DOHH2 (cell line): ENCODE measurements around the gene PTPRH.

Source experiments
- CTCF ChIP-seq: fragments of 200-600 bp; sonication (generic); IDR thresholded peaks from one replicate; pipeline ENCODE4 v1.5.1; 2014; ENCODE audit warnings: antibody characterized with exemption, mild to moderate bottlenecking, low read depth, low read length; ENCODE audit not compliant: poor library complexity, severe bottlenecking
- EZH2phosphoT487 ChIP-seq: fragments of 200-600 bp; sonication (generic); IDR thresholded peaks from 2 replicates; pipeline ENCODE4 v1.6.1; 2017; ENCODE audit warnings: borderline replicate concordance, mild to moderate bottlenecking, antibody characterized with exemption, low read length, moderate library complexity, mixed read lengths

GRCh38 chr19:55156202-55157063, 52.9 kb downstream of the PTPRH start:
- TF ChIP-seq CTCF (no peak), EZH2phosphoT487 (no peak)
